ENCODE measurements around the gene TRIM73.
"Not testable (repeated sequence)": the region's sequence is repeated elsewhere in the genome, so short reads cannot be mapped to it uniquely, and the experiment has no call there.

DNA sequence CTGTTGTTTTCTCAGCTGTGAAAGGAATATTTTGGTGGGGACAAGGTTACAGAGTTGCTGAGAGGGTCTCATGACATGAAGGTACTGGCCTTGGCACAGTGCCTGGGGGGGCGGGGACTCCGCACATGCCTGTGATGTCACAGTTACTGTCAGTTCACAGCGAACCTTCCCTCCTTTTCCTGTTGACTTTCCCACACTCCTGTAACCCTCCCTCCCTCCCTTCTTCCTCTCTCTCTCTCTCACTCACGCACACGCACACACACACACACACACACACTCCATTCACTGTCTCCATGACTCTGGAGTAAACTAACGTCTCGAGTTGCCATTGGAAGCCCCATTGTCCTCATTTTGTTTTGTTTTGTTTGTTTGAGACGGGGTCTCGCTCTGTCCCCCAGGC, 28.1 kb upstream of the TRIM73 start:
- TF ChIP-seq, protein P1, sequence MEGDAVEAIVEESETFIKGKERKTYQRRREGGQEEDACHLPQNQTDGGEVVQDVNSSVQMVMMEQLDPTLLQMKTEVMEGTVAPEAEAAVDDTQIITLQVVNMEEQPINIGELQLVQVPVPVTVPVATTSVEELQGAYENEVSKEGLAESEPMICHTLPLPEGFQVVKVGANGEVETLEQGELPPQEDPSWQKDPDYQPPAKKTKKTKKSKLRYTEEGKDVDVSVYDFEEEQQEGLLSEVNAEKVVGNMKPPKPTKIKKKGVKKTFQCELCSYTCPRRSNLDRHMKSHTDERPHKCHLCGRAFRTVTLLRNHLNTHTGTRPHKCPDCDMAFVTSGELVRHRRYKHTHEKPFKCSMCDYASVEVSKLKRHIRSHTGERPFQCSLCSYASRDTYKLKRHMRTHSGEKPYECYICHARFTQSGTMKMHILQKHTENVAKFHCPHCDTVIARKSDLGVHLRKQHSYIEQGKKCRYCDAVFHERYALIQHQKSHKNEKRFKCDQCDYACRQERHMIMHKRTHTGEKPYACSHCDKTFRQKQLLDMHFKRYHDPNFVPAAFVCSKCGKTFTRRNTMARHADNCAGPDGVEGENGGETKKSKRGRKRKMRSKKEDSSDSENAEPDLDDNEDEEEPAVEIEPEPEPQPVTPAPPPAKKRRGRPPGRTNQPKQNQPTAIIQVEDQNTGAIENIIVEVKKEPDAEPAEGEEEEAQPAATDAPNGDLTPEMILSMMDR (IDR thresholded peaks at IDR 0.05) = not testable (repeated sequence)
- not testable (repeated sequence) for TF ChIP-seq POLR2AphosphoS5, POLR2A (IDR thresholded peaks at IDR 0.05)
